Activated CD8-positive, alpha-beta memory T cell treated with anti-CD3 and anti-CD28 coated beads for 48 hours (primary cell): ENCODE data around the gene TMEM72.

Source experiments
- DNase-seq, 3 experiments: peaks; one replicate each; pipeline ENCODE4 v3.0.0-alpha.2; 2020; ENCODE audit warnings: low read depth in 2 of 3, low spot score in 2 of 3

TMEM72 gene

GRCh38 chr10:44933451-44934321 is 22.5 kb downstream of the TMEM72 start:
- DNase-seq: no peak

GRCh38 chr10:44934416-44935200 is 23.5 kb downstream of the TMEM72 start:
- DNase-seq: no peak

- DNase-seq: no peak
These were observed 24.2 kb downstream of the TMEM72 start for GRCh38 chr10:44935201-44935965.

GRCh38 chr10:44935966-44936295 is 24.8 kb downstream of the TMEM72 start:
- no peak for DNase-seq

GRCh38 chr10:44936314-44936975 is 25.3 kb downstream of the TMEM72 start:
- no peak for DNase-seq

- no peak for DNase-seq
These were observed 26.3 kb downstream of the TMEM72 start for GRCh38 chr10:44937196-44938005.

- no peak for DNase-seq
These were observed 27.8 kb downstream of the TMEM72 start for GRCh38 chr10:44938956-44939355.

- no peak for DNase-seq
These were observed 28.7 kb downstream of the TMEM72 start for GRCh38 chr10:44939691-44940401.

- no peak for DNase-seq
These were observed 33.2 kb downstream of the TMEM72 start for GRCh38 chr10:44944354-44944753.

GRCh38 chr10:44946205-44946604 is 35.1 kb downstream of the TMEM72 start:
- no peak for DNase-seq

- no peak for DNase-seq
These were observed 36.4 kb downstream of the TMEM72 start for GRCh38 chr10:44947371-44948152.

GRCh38 chr10:44948642-44949041 is 37.5 kb downstream of the TMEM72 start:
- no peak for DNase-seq

- DNase-seq: no peak
These were observed 38.1 kb downstream of the TMEM72 start for GRCh38 chr10:44949127-44949802.

- no peak for DNase-seq
These were observed 38.8 kb downstream of the TMEM72 start for GRCh38 chr10:44949915-44950314.

- no peak for DNase-seq
These were observed 39.4 kb downstream of the TMEM72 start for GRCh38 chr10:44950326-44951225.

- DNase-seq: no peak
These were observed 40.6 kb downstream of the TMEM72 start for GRCh38 chr10:44951576-44952226.

GRCh38 chr10:44952779-44953231 is 41.7 kb downstream of the TMEM72 start:
- DNase-seq: no peak
